Mucosa of descending colon (tissue), 3 donors: ENCODE data around the gene LYZ. TPM values are rescaled to one million over a fixed set of nuclear protein-coding genes. Genes with fewer than 3 reads are reported as not detected.
"Not testable (repeated sequence)": the region's sequence is repeated elsewhere in the genome, so short reads cannot be mapped to it uniquely, and the experiment has no call there.

ENCODE experiments used
- ATAC-seq: fragments of 200-7000 bp; cut with Tn5 transposase; one replicate; pipeline ENCODE4 v1.9.1; 2020; ENCODE audit warnings: mild to moderate bottlenecking, moderate library complexity
- DNase-seq, 3 donors: peaks; one replicate each; pipeline ENCODE4 v3.0.0-alpha.2; 2020
- H3K36me3 ChIP-seq: fragments of 200-600 bp; one replicate; pipeline ENCODE4 v1.8.0; 2021; ENCODE audit warnings: low read depth, mild to moderate bottlenecking
- H3K4me1 ChIP-seq: fragments of 200-600 bp; one replicate; pipeline ENCODE4 v1.8.0; 2021; ENCODE audit warnings: low read depth, mild to moderate bottlenecking
- H3K4me3 ChIP-seq: fragments of 200-600 bp; one replicate; pipeline ENCODE4 v1.8.0; 2021; ENCODE audit warnings: mild to moderate bottlenecking
- H3K9me3 ChIP-seq: fragments of 200-600 bp; one replicate; pipeline ENCODE4 v1.8.0; 2021; ENCODE audit warnings: mild to moderate bottlenecking
- intact Hi-C, 2 donors: fragments of 100-400 bp; cut with DNase I in 1 of 2; cut with micrococcal nuclease in 1 of 2; formaldehyde crosslinking; loops; one replicate each; pipeline versions ENCODE4 v1.11.0 to v1.11.1; 2022; cut with DNase I, micrococcal nuclease
- long read RNA-seq, 2 donors: library from polyadenylated mRNA; unstranded; transcript quantifications; one replicate each; pipeline ENCODE4 v2.0.0, GENCODE V29; 2019 to 2021
- total RNA-seq, 3 donors: library from RNA; stranded (reverse); fragmentation: NEBNext Ultra II Directional in 2 of 3; extraction: Animal tissue kit (Norgen Biotek cat#: 25700) in 2 of 3; gene quantifications; one replicate each; pipeline versions ENCODE4 v1.2.1 to v1.2.4, GENCODE V29; 2021 to 2023
- TF ChIP-seq, protein P1 (sequence below): fragments of 200-600 bp; IDR thresholded peaks from one replicate; pipeline ENCODE4 v1.8.0; 2022; ENCODE audit warnings: antibody characterized with exemption, mild to moderate bottlenecking
- donor health status: DM: no; HTN: no; CAD: no; lungs with moderate emphysema.
- donor health status: DM: no; HTN: no; CAD: no.
- donor health status: DM: no; HTN: yes; CAD: no.

The LYZ gene
- 100 to 1,000 TPM in 1 of 3 donors, 10 to 100 TPM in 2; 47.7 to 118 (median 55.2) TPM for total RNA-seq
- long read RNA-seq, donor 1, partial matches to known transcripts, result 0 of 5 reads
- long read RNA-seq, donor 1, other reads (novel, unspliced or antisense), result 0 of 5 reads
- long read RNA-seq, donor 2, transcript LYZ-201 (4 exons, 1,530 nt), result major isoform, 13 of 42 reads
- long read RNA-seq, donor 2, partial matches to known transcripts, result 0 of 42 reads
- long read RNA-seq, donor 2, other reads (novel, unspliced or antisense), result 29 of 42 reads

DNA sequence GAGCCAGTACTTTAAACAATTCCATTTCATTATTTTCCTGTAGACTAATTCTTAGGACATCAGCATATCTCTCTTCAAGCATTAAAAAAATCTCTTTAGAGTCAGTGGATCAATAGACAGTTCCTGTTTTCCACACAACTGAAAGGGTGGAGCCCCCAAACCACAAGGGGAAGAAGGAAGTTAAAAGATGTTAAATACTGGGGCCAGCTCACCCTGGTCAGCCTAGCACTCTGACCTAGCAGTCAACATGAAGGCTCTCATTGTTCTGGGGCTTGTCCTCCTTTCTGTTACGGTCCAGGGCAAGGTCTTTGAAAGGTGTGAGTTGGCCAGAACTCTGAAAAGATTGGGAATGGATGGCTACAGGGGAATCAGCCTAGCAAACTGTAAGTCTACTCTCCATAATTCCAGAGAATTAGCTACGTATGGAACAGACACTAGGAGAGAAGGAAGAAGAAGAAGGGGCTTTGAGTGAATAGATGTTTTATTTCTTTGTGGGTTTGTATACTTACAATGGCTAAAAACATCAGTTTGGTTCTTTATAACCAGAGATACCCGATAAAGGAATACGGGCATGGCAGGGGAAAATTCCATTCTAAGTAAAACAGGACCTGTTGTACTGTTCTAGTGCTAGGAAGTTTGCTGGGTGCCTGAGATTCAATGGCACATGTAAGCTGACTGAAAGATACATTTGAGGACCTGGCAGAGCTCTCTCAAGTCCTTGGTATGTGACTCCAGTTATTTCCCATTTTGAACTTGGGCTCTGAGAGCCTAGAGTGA lies at the start of gene LYZ:
TSS of gene LYZ (plus strand) at position 220 of the 777 bp plus-strand sequence. CDS start at position 248, 28 bp downstream.
- no peak for DNase-seq
- peak; percentile 92 for ATAC-seq
- no peaks in the 10 kb centered on the region for H3K4me1 ChIP-seq
- no peaks in the 10 kb centered on the region for H3K36me3 ChIP-seq
- TF ChIP-seq, protein P1, sequence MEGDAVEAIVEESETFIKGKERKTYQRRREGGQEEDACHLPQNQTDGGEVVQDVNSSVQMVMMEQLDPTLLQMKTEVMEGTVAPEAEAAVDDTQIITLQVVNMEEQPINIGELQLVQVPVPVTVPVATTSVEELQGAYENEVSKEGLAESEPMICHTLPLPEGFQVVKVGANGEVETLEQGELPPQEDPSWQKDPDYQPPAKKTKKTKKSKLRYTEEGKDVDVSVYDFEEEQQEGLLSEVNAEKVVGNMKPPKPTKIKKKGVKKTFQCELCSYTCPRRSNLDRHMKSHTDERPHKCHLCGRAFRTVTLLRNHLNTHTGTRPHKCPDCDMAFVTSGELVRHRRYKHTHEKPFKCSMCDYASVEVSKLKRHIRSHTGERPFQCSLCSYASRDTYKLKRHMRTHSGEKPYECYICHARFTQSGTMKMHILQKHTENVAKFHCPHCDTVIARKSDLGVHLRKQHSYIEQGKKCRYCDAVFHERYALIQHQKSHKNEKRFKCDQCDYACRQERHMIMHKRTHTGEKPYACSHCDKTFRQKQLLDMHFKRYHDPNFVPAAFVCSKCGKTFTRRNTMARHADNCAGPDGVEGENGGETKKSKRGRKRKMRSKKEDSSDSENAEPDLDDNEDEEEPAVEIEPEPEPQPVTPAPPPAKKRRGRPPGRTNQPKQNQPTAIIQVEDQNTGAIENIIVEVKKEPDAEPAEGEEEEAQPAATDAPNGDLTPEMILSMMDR, result no peak
- H3K4me3 ChIP-seq, result no peak within 1 kb of the TSS
- intact Hi-C loops, result no loop called here
- no peaks in the 10 kb centered on the region for H3K9me3 ChIP-seq

DNA sequence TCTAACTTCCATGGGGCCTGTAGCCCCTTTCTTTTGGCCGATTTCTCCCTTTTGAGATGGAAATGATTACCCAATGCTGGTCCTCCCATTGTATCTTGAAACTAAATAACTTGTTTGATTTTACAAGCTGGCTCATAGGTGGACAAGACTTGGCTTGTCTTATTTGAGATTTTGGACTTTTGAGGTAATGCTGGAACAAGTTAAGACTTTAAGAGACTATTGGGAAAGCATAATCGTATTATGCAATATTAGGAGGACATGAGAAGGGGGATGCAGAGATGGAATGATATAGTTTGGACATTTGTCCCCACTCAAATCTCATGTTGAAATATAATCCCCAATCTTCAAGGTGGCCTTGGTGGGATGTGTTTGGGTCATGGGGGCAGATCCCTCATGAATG lies 49.2 kb upstream of the LYZ start:
- TF ChIP-seq, protein P1, result no peak
- Histone ChIP-seq H3K4me1 (no peaks in the 10 kb centered on the region), H3K36me3 (no peaks in the 10 kb centered on the region), H3K9me3 (no peaks in the 10 kb centered on the region), H3K4me3 (no peak overlapping the region)
- DNase-seq (no peak), ATAC-seq (no peak)
- intact Hi-C loops, result no loop called here

DNA sequence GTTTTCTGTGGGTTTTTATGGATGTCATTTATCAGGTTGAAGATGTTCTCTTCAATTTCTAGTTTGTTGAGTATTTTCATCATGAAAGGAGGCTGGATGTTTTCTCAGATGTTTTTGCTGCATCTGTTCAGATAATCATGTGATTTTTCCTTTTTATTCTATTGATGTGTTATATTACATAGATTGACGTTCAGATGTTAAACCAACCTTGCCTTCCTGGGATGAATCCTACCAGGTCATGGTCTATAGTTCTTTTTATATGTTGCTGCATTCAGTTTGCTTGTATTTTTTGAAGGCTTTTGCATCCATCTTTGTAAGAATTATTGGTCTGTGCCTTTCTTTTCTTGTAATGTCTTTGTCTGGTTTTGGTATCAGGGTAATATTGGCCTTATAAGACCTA lies 43.9 kb upstream of the LYZ start:
- TF ChIP-seq, protein P1, result no peak

DNA sequence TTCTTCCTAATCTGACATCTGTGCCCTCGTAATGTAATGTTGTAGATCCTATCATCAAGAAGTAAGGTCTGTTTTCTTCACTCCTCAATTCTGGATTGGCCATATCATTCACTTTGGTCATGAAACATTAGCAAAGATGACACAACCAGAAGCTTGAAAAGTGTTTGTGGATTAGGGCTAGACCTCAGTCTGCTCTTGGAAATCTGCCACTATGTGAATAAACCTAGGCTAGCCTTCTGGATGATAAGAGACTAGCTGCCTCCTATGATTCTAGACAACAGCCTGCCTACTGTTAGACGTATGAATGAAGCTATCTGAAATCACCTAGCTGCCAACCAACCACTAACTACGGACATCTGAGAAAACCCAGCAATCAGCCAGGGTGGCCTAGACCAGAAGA lies 38.7 kb upstream of the LYZ start:
- TF ChIP-seq, protein P1, result no peak
- Histone ChIP-seq H3K4me1 (no peaks in the 10 kb centered on the region), H3K4me3 (no peak overlapping the region), H3K36me3 (no peaks in the 10 kb centered on the region), H3K9me3 (peaks cover 5% of the 10 kb centered on the region)
- intact Hi-C loops, result no loop called here
- ATAC-seq (no peak), DNase-seq (no peak)

More for the DNA sequence above, 43.9 kb upstream of the LYZ start:
- Histone ChIP-seq H3K36me3 (no peaks in the 10 kb centered on the region), H3K9me3 (peaks cover 9% of the 10 kb centered on the region), H3K4me1 (no peaks in the 10 kb centered on the region), H3K4me3 (no peak overlapping the region)
- intact Hi-C loops, result no loop called here
- no peak for DNase-seq
- ATAC-seq, result no peak

DNA sequence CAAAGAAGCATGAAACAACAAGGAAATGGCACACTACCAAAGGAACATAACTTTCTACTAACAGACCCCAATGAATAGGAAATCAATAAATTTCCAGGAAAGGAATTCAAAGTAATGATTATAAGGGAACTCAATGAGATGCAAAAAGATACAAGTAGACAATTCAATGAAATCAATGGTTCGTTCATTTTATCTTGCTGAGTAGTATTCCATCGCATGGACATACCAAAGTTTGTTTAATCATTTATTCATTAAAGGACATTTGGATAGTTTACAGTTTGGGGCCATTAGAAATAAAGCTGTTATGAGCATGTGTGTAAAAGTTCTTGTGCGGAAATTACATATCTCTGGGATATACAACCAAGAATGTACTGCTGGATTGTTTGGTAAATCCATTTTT lies 35.0 kb upstream of the LYZ start:
- intact Hi-C loops, result no loop called here
- ATAC-seq (no peak), DNase-seq (no peak)
- Histone ChIP-seq H3K4me1 (no peaks in the 10 kb centered on the region), H3K36me3 (no peaks in the 10 kb centered on the region), H3K9me3 (no peaks in the 10 kb centered on the region), H3K4me3 (no peak overlapping the region)
- TF ChIP-seq, protein P1, result no peak

DNA sequence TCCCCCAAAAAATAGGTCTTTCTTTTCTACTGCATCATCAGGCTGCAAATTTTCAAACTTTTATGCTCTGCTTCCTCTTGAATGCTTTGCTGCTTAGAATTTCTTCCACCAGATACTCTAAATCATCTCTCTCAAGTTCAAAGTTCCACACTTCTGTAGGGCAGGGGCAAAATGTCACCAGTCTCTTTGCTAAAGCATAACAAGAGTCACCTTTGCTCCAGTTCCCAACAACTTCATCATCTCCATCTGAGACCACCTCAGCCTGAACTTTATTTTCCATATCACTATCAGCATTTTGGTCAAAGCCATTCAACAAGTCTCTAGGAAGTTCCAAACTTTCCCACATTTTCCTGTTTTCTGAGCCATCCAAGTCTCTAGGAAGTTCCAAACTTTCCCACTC lies 31.4 kb upstream of the LYZ start:
- H3K36me3 ChIP-seq, ATAC-seq, H3K4me3 ChIP-seq, DNase-seq, H3K4me1 ChIP-seq, H3K9me3 ChIP-seq, intact Hi-C loops: not testable (repeated sequence)

DNA sequence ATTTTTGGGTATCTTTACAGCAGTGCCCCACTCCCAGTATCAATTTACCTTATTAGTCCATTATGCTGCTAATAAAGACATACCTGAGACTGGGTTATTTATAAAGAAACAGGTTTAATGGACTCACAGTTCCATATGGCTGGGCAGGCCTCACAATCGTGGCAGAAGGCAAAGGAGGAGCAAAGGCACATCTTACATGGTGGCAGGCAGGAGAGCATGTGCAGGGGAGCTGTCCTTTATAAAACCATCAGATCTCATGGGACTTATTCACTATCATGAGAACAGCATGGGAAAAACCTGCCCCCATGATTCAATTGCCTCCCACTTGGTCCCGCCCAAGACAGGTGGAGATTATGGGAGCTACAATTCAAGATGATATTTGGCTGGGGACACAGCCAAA lies 30.9 kb upstream of the LYZ start:
- ATAC-seq, H3K4me3 ChIP-seq, intact Hi-C loops, H3K4me1 ChIP-seq, DNase-seq, H3K36me3 ChIP-seq, H3K9me3 ChIP-seq: not testable (repeated sequence)
